Upper lobe of left lung (tissue), 4 donors: Measurements from ENCODE around the gene BRAF.

Experiments
- EP300 ChIP-seq, 4 donors: sonication (generic); formaldehyde crosslinking; IDR thresholded peaks; one replicate each; pipeline ENCODE4 v1.5.1; 2017; ENCODE audit warnings: antibody characterized with exemption in 4 of 4, control low read depth in 2 of 4
- POLR2A ChIP-seq, 4 donors: fragments of 450-650 bp; IDR thresholded peaks; one replicate each; pipeline ENCODE4 v1.5.1; 2016 to 2017; ENCODE audit warnings: antibody characterized with exemption in 4 of 4, mild to moderate bottlenecking in 2 of 4
- POLR2AphosphoS5 ChIP-seq, 2 donors: sonication (generic); formaldehyde crosslinking; IDR thresholded peaks; one replicate each; pipeline ENCODE4 v1.5.1; 2017; ENCODE audit warnings: antibody characterized with exemption in 2 of 2
- TF ChIP-seq, protein P1 (sequence below), 6 experiments: fragments of 450-650 bp in 4 of 6; fragments of 200-600 bp in 2 of 6; sonication (generic) in 2 of 6; IDR thresholded peaks; one replicate each; pipeline ENCODE4 v1.5.1; 2016 to 2019; ENCODE audit warnings: antibody characterized with exemption in 6 of 6

DNA sequence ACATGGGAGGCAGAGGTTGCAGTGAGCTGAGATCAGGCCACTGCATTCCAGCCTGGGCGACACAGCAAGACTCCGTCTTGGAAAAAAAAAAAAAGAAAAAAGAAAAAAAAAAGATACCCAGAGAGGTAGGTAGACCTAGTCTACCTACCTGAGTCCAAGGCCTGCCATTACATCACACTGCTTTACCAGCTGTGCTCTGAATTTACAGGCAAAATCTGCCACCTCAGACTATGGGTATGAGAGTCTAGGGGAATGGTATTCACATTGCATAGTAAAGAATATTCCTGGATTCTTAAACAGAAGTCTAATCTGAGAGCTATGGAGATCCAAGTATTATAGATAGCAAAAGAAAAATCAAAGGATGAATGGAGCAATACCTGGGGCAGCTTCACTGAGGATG, 178.0 kb downstream of the BRAF start:
- TF ChIP-seq, protein P1, sequence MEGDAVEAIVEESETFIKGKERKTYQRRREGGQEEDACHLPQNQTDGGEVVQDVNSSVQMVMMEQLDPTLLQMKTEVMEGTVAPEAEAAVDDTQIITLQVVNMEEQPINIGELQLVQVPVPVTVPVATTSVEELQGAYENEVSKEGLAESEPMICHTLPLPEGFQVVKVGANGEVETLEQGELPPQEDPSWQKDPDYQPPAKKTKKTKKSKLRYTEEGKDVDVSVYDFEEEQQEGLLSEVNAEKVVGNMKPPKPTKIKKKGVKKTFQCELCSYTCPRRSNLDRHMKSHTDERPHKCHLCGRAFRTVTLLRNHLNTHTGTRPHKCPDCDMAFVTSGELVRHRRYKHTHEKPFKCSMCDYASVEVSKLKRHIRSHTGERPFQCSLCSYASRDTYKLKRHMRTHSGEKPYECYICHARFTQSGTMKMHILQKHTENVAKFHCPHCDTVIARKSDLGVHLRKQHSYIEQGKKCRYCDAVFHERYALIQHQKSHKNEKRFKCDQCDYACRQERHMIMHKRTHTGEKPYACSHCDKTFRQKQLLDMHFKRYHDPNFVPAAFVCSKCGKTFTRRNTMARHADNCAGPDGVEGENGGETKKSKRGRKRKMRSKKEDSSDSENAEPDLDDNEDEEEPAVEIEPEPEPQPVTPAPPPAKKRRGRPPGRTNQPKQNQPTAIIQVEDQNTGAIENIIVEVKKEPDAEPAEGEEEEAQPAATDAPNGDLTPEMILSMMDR (IDR thresholded peaks at IDR 0.05): no peak
- no peak for TF ChIP-seq EP300 (IDR thresholded peaks at IDR 0.05)
- no peak for TF ChIP-seq POLR2A (IDR thresholded peaks at IDR 0.05)
- no peak for TF ChIP-seq POLR2AphosphoS5 (IDR thresholded peaks at IDR 0.05)
